Astrocyte of the spinal cord (primary cell): ENCODE results near the gene IGFLR1.

Source experiments
- DNase-seq: peaks from one replicate; pipeline ENCODE4 v3.0.0; 2011; ENCODE audit warnings: low read depth, low spot score
- H3K4me3 ChIP-seq: 2 replicates; pipeline ENCODE4 v1.5.1; 2011; ENCODE audit warnings: low read depth, mild to moderate bottlenecking, low read length, moderate library complexity
- CTCF ChIP-seq: IDR thresholded peaks from 2 replicates; pipeline ENCODE4 v1.5.1; 2012; ENCODE audit warnings: low read depth, mild to moderate bottlenecking, low read length, inconsistent platforms
- in situ Hi-C: cut with HindIII; loops from 2 replicates; pipeline ENCODE4 v1.10.0; 2017; ENCODE audit warnings: low sequenced_read_pairs

The IGFLR1 gene

GRCh38 chr19:35718345-35719041 is 23.8 kb downstream of the IGFLR1 start:
- H3K4me3 ChIP-seq = peak overlapping the region; percentile 82
- TF ChIP-seq CTCF = no peak
- DNase-seq = peak; percentile 2
- in situ Hi-C loops = no loop called here

DNA sequence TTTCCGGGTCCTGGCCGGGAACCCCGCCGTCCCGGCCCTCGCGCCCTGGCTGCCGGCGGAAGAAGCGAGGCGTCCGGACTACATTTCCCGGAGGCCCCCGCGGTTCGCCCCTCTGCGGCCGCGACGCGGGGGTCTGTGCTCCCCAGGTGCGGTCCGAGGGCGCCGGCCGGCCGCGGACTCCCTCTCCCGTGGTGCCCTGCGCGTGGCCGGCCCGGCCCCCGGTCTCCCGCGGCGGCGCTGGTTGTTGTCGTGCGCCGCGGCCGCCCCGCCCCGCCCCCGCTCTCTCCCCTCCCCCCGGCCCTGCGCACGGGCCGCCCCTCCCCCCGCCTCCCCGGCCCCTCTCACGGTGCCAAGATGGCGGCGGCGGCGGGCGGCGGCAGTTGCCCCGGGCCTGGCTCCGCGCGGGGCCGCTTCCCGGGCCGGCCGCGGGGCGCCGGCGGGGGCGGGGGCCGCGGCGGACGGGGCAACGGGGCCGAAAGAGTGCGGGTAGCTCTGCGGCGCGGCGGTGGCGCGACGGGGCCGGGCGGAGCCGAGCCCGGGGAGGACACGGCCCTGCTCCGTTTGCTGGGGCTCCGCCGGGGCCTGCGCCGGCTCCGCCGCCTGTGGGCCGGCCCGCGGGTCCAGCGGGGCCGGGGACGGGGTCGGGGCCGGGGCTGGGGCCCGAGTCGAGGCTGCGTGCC is 24.4 kb downstream of the IGFLR1 start, which contains the start of gene KMT2B:
KMT2B (plus strand) TSS at position 339 of the 680 bp plus-strand sequence; CDS start at position 355, 16 bp downstream.
- peak within 1 kb of the TSS; percentile 82 for H3K4me3 ChIP-seq
- in situ Hi-C loops = no loop called here
- TF ChIP-seq CTCF = no peak
- peak; percentile 98 for DNase-seq

DNA sequence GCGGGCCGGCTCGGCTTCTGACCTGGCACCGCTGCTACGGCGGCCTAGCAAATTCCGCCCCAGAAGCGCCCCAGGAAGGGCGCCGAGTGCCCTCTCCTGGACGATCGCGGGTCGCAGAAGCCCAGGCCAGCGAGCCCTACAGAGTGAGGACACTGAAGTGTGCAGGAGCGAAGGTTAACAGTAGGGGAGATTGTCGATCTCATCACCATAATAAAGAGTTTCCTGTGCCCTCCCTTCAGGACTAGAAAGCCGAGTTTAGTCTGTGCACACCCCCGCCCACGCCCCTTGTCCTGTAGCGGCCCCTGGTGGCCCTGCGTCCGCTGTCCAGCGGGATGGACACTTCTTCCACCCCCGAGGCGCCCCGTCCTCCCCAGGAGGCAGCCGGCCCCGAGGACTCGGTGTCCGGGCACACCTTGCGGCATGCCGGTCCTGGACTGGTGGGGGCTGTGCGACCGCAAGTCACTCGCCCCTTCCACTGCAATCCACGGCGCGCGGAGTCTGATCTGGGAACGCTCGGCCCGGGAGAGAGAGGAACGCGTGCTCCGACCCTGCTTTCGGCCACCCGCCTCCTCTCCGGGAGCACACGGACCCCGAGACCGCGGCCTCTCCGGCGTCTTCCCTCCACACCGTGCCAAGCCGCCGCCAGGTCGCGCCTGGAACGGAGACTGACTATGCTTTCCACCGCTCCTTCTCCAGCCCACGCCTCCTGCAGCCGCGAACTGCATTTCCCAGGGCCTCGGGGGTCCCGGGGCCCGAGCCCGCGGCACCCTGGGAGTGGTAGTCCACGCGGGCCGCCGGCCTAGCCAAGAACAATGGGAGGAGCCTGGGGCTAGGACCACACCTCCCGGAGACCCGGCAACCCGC is 25.2 kb downstream of the IGFLR1 start:
- DNase-seq = peak; percentile 85
- peak overlapping the region; percentile 75 for H3K4me3 ChIP-seq
- peak; percentile 93 for TF ChIP-seq CTCF
- in situ Hi-C loops = no loop called here

GRCh38 chr19:35715981-35716800 is 26.1 kb downstream of the IGFLR1 start:
- in situ Hi-C loops = no loop called here
- no peak for DNase-seq
- TF ChIP-seq CTCF = no peak
- peak overlapping the region; percentile 75 for H3K4me3 ChIP-seq

GRCh38 chr19:35715355-35715809 is 26.9 kb downstream of the IGFLR1 start:
- TF ChIP-seq CTCF = no peak
- no peak overlapping the region for H3K4me3 ChIP-seq
- in situ Hi-C loops = no loop called here
- DNase-seq = no peak
